ENCODE data around the gene LRBA. TPM values are rescaled to one million over a fixed set of nuclear protein-coding genes. Genes with fewer than 3 reads are reported as not detected.
A peak's percentile ranks its signal among the peaks of the same experiment; 100 is the strongest.
"Not testable (repeated sequence)": the region's sequence is repeated elsewhere in the genome, so short reads cannot be mapped to it uniquely, and the experiment has no call there.

Gene LRBA
- total RNA-seq, 1 donor from 2014 or later: 68.0 TPM

GRCh38 chr4:150668824-150669223 lies 346.3 kb downstream of the LRBA start:
- H3K27ac ChIP-seq: no peak overlapping the region
- H3K36me3 ChIP-seq: no peaks in the 10 kb centered on the region
- no peak overlapping the region for H3K4me3 ChIP-seq
- TF ChIP-seq CTCF (IDR thresholded peaks at IDR 0.05): no peak
- TF ChIP-seq POLR2AphosphoS5 (IDR thresholded peaks at IDR 0.05; ENCODE audit: insufficient read depth in 1 of 2, low read depth in 1 of 2): no peak
- TF ChIP-seq POLR2A (IDR thresholded peaks at IDR 0.05): no peak
- no peaks in the 10 kb centered on the region for H3K9me3 ChIP-seq
- no peak for DNase-seq (ENCODE audit: extremely low spot score in 2 of 2)
- H3K27me3 ChIP-seq: no peaks in the 10 kb centered on the region
- H3K4me1 ChIP-seq: no peaks in the 10 kb centered on the region
- intact Hi-C loops (cut with DNase I): no loop called here

GRCh38 chr4:150664935-150665334 lies 350.1 kb downstream of the LRBA start:
- no peak overlapping the region for H3K4me3 ChIP-seq
- no peak overlapping the region for H3K27ac ChIP-seq
- no peaks in the 10 kb centered on the region for H3K27me3 ChIP-seq
- no peaks in the 10 kb centered on the region for H3K4me1 ChIP-seq
- intact Hi-C loops (cut with DNase I): no loop called here
- H3K36me3 ChIP-seq: no peaks in the 10 kb centered on the region
- no peak for TF ChIP-seq POLR2A (IDR thresholded peaks at IDR 0.05)
- TF ChIP-seq POLR2AphosphoS5 (IDR thresholded peaks at IDR 0.05; ENCODE audit: insufficient read depth in 1 of 2, low read depth in 1 of 2): peak in 1 of 2 donors; percentile 30
- DNase-seq (ENCODE audit: extremely low spot score in 2 of 2): no peak
- no peaks in the 10 kb centered on the region for H3K9me3 ChIP-seq

GRCh38 chr4:150662686-150663085 lies 352.4 kb downstream of the LRBA start:
- no peak for DNase-seq (ENCODE audit: extremely low spot score in 2 of 2)
- no peak overlapping the region for H3K27ac ChIP-seq
- TF ChIP-seq POLR2AphosphoS5 (IDR thresholded peaks at IDR 0.05; ENCODE audit: insufficient read depth in 1 of 2, low read depth in 1 of 2) (no peak), CTCF (IDR thresholded peaks at IDR 0.05) (no peak), POLR2A (IDR thresholded peaks at IDR 0.05) (no peak)
- no peaks in the 10 kb centered on the region for H3K36me3 ChIP-seq
- intact Hi-C loops (cut with DNase I): no loop called here
- no peak overlapping the region for H3K4me3 ChIP-seq
- H3K9me3 ChIP-seq: no peaks in the 10 kb centered on the region
- H3K27me3 ChIP-seq: no peaks in the 10 kb centered on the region
- H3K4me1 ChIP-seq: no peaks in the 10 kb centered on the region

- H3K27me3 ChIP-seq; intact Hi-C loops (cut with DNase I); H3K9me3 ChIP-seq; H3K4me1 ChIP-seq; H3K4me3 ChIP-seq; H3K27ac ChIP-seq; DNase-seq (ENCODE audit: extremely low spot score in 2 of 2); H3K36me3 ChIP-seq: not testable (repeated sequence)
Measured at GRCh38 chr4:150661551-150661950, 353.5 kb downstream of the LRBA start.

GRCh38 chr4:150658258-150658657 lies 356.8 kb downstream of the LRBA start:
- H3K27me3 ChIP-seq; intact Hi-C loops (cut with DNase I); H3K4me3 ChIP-seq: not testable (repeated sequence)

GRCh38 chr4:150656891-150657290 lies 358.2 kb downstream of the LRBA start:
- intact Hi-C loops (cut with DNase I): no loop called here
- no peak overlapping the region for H3K4me3 ChIP-seq
- H3K27ac ChIP-seq: no peak overlapping the region
- no peaks in the 10 kb centered on the region for H3K27me3 ChIP-seq
- no peaks in the 10 kb centered on the region for H3K4me1 ChIP-seq
- DNase-seq (ENCODE audit: extremely low spot score in 2 of 2): no peak
- H3K9me3 ChIP-seq: no peaks in the 10 kb centered on the region
- TF ChIP-seq POLR2A (IDR thresholded peaks at IDR 0.05) (no peak), POLR2AphosphoS5 (IDR thresholded peaks at IDR 0.05; ENCODE audit: insufficient read depth in 1 of 2, low read depth in 1 of 2) (no peak), CTCF (IDR thresholded peaks at IDR 0.05) (no peak)
- no peaks in the 10 kb centered on the region for H3K36me3 ChIP-seq

More at GRCh38 chr4:150658258-150658657, 356.8 kb downstream of the LRBA start:
- not testable (repeated sequence) for H3K9me3 ChIP-seq; H3K36me3 ChIP-seq; H3K4me1 ChIP-seq; DNase-seq (ENCODE audit: extremely low spot score in 2 of 2); H3K27ac ChIP-seq

GRCh38 chr4:150650751-150651150 lies 364.3 kb downstream of the LRBA start:
- H3K9me3 ChIP-seq: no peaks in the 10 kb centered on the region
- DNase-seq (ENCODE audit: extremely low spot score in 2 of 2): no peak
- no peaks in the 10 kb centered on the region for H3K4me1 ChIP-seq
- intact Hi-C loops (cut with DNase I): no loop called here
- H3K27me3 ChIP-seq: no peaks in the 10 kb centered on the region
- H3K4me3 ChIP-seq: no peak overlapping the region
- no peak overlapping the region for H3K27ac ChIP-seq
- TF ChIP-seq CTCF (IDR thresholded peaks at IDR 0.05) (no peak), POLR2AphosphoS5 (IDR thresholded peaks at IDR 0.05; ENCODE audit: insufficient read depth in 1 of 2, low read depth in 1 of 2) (no peak)
- H3K36me3 ChIP-seq: no peaks in the 10 kb centered on the region
